ENCODE data around the gene SLC6A9. TPM values are rescaled to one million over a fixed set of nuclear protein-coding genes. Genes with fewer than 3 reads are reported as not detected.

Gene SLC6A9
- total and polyA plus RNA-seq, 2 experiments from 2014 or later: 14.4 to 20.0 TPM

- H3F3A ChIP-seq (replicated peaks; ENCODE audit: low read depth): no peaks in the 10 kb centered on the region
- H3K27ac ChIP-seq (ENCODE audit: low read depth): no peak overlapping the region
- no peaks in the 10 kb centered on the region for H3K9me2 ChIP-seq (ENCODE audit: insufficient read depth)
- H3K36me3 ChIP-seq (ENCODE audit: insufficient read depth): no peaks in the 10 kb centered on the region; the same call in 1 of the 2 replicates
- H3K4me3 ChIP-seq: no peak overlapping the region
- H3K79me2 ChIP-seq (replicated peaks; ENCODE audit: insufficient read depth): no peaks in the 10 kb centered on the region
- Mint-ChIP-seq H3K4me1 (peaks cover 12% of the 10 kb centered on the region), H3K9me3 (no peaks in the 10 kb centered on the region), H3K36me3 (ENCODE audit: low read depth) (peaks cover 22% of the 10 kb centered on the region), H3K4me3 (no peak overlapping the region), H3K27me3 (ENCODE audit: insufficient read depth, low read depth, poor library complexity) (peaks cover 11% of the 10 kb centered on the region), H3K27ac (peak overlapping the region; percentile 24; the same call in 1 of the 2 replicates)
- H4K20me1 ChIP-seq (replicated peaks; ENCODE audit: insufficient read depth): peaks cover 7% of the 10 kb centered on the region; the same call in 1 of the 2 replicates
- TF ChIP-seq EZH2phosphoT487 (IDR thresholded peaks at IDR 0.05; ENCODE audit: unreplicated experiment) (no peak), REST (IDR thresholded peaks at IDR 0.05; ENCODE audit: unreplicated experiment) (no peak), POLR2AphosphoS5 (IDR thresholded peaks at IDR 0.05; ENCODE audit: low read depth) (no peak), STAT1 (IDR thresholded peaks at IDR 0.05; ENCODE audit: unreplicated experiment) (no peak), CTCF (conservative IDR thresholded peaks at IDR 0.05; ENCODE audit: low read depth in 2 of 2) (no peak), ZNF462 (CRISPR knock-in tag; IDR thresholded peaks at IDR 0.05) (no peak), NANOG (IDR thresholded peaks at IDR 0.05; ENCODE audit: borderline replicate concordance) (no peak), ZNF331 (CRISPR knock-in tag; IDR thresholded peaks at IDR 0.05; ENCODE audit: low read depth) (no peak), CREB1 (CRISPR knock-in tag; IDR thresholded peaks at IDR 0.05; ENCODE audit: low read depth) (no peak), JUNB (IDR thresholded peaks at IDR 0.05; ENCODE audit: unreplicated experiment) (no peak), EZH2 (IDR thresholded peaks at IDR 0.05; ENCODE audit: low read depth, unreplicated experiment) (no peak), ZNF114 (CRISPR knock-in tag; IDR thresholded peaks at IDR 0.05) (no peak), ETS1 (IDR thresholded peaks at IDR 0.05) (no peak)
- no peak for ATAC-seq
- H3K4me2 ChIP-seq: no peak overlapping the region
- no peaks in the 10 kb centered on the region for H3K4me1 ChIP-seq (ENCODE audit: insufficient read depth)
- no peak for DNase-seq (ENCODE audit: low spot score)
- H3K27me3 ChIP-seq (ENCODE audit: insufficient read depth): no peaks in the 10 kb centered on the region
- no peak overlapping the region for H2AFZ ChIP-seq
These were observed 18.9 kb downstream of the SLC6A9 start for GRCh38 chr1:44012404-44012803.

All from GM23338 (cell line).